C4-2B (cell line): ENCODE data around the gene CLK3.

Experiments used
- H3K27ac ChIP-seq: fragments of 450-650 bp; 2 replicates; pipeline ENCODE4 v1.5.1; 2017
- ZFX ChIP-seq: fragments of 450-650 bp; IDR thresholded peaks from 2 replicates; pipeline ENCODE4 v1.6.1; 2017
- TF ChIP-seq, protein P1 (sequence below): fragments of 450-650 bp; conservative IDR thresholded peaks from 2 replicates; pipeline ENCODE4 v1.5.1; 2017; ENCODE audit warnings: mild to moderate bottlenecking

Gene CLK3

DNA sequence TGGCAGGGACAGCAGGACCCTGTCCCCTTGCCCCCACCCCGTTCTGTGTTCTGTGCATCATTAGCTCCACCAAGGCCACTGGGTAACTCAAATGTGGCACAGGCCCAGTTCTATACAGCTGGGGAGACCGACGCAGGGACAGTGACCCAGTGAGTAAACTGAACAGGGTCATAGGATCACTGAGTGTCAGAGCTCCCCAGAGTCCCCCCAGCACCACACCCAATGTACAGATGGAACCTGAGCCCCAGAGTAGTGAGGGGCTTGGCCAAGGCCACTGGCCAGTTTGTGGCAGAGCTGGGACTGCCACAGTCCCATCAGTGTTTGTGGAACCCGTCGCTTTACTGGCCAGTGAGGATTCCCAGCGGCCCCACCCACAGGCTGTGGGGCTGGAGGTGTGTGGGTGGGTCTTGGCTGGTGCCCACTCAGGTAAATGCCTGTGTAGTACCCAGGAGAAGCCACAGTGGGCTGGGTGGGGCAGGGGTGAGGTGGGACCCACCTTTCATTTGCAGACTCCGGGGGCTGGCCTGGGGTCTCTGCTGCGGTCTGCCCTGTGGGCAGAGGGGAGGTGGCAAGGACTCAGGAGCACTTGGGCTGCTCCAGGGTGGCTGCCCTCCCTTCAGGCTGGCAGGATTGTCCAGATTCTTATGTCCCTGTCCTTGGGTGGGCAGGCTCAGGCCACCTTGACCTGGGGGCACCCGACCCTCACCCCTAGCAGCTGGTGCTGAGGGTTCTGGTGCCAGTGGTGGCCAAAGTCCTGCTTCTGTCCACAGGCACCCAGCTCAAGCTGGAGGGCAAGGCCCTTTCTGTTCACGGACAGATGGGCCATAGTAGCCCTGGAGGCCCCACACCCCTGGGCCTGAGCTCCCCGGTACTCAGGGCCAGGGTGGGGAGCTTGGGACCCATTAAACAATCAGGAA lies 11.6 kb upstream of the CLK3 start:
- no peak overlapping the region for H3K27ac ChIP-seq
- TF ChIP-seq ZFX = no peak
- TF ChIP-seq, protein P1, sequence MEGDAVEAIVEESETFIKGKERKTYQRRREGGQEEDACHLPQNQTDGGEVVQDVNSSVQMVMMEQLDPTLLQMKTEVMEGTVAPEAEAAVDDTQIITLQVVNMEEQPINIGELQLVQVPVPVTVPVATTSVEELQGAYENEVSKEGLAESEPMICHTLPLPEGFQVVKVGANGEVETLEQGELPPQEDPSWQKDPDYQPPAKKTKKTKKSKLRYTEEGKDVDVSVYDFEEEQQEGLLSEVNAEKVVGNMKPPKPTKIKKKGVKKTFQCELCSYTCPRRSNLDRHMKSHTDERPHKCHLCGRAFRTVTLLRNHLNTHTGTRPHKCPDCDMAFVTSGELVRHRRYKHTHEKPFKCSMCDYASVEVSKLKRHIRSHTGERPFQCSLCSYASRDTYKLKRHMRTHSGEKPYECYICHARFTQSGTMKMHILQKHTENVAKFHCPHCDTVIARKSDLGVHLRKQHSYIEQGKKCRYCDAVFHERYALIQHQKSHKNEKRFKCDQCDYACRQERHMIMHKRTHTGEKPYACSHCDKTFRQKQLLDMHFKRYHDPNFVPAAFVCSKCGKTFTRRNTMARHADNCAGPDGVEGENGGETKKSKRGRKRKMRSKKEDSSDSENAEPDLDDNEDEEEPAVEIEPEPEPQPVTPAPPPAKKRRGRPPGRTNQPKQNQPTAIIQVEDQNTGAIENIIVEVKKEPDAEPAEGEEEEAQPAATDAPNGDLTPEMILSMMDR = no peak

DNA sequence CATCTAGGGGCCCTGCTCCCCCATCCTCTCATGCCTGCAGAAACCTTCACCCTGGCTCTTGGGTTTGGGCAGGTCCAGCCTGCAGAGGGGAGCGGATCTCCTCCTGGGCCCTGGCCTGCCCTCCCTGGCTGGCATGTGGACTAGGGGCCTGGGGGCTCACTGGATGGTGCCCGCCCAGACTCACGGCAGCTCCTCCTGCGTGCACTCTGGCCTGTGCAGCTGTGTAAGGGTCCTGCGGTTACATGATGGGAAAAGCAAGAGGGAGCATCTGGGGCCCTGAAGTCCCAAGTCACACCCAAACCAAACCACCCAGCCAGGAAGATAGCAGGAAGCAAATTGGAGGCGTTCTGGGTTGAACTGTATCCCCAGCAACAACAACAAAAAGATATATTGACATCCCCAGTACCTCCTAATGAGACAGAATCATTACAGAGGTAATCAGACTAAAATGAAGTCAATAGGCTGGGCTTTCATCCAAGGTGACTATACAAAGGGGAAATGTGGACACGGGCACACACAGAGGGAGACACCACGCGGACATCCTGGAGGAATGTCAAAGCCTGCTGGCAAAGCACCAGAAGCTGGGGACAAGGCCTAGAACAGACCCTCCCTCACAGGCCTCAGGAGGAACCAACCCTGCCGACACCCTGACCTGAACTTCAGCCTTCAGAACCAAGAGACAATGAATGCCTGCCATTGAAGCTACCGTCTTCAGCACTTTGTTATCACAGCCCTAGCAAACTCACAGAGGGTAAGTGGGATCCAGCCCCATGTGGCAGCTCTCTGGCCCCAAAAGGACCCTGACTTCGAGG lies 10.4 kb upstream of the CLK3 start:
- H3K27ac ChIP-seq = no peak overlapping the region

DNA sequence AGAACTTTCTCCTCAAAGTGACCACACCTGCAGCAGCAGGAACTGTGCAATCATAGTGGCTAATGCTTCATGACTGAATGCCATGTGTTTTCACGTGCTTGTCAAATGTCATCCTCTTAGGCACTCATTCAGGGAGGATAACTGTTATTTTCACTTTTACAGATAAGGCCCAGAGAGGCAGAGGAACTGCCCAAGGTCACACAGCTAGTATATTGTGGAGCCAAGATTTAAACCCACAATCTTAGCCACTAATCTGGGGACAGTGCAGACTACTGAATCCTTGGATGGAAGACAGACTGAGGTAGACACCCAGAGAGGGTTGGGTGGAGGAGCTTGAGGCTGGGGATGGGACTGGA lies 9.9 kb upstream of the CLK3 start:
- no peak for TF ChIP-seq ZFX
- TF ChIP-seq, protein P1 = no peak
- H3K27ac ChIP-seq = no peak overlapping the region

More for the DNA sequence above, 10.4 kb upstream of the CLK3 start:
- no peak for TF ChIP-seq ZFX
- TF ChIP-seq, protein P1 = no peak

DNA sequence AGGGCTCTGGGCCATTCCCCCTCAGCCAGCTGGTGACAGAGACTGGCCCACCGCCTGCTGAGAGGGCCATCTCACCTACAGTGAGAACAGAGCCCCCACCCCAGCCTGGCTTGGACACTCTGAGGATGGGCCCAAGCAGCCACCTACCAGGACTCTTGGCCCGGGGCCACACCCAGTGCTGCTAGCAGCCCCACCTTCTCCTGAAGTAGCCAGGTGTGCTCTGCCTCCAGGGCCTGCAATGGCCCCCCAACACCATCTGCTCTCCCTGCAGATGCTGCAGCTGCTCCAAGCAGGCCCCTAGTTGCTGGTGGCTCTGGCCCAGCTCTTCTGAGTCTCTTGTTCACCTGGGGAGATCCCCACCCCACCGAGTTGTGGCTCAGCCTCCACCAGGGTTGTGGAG lies 6.8 kb upstream of the CLK3 start:
- no peak overlapping the region for H3K27ac ChIP-seq
- TF ChIP-seq ZFX = no peak
- TF ChIP-seq, protein P1 = no peak

DNA sequence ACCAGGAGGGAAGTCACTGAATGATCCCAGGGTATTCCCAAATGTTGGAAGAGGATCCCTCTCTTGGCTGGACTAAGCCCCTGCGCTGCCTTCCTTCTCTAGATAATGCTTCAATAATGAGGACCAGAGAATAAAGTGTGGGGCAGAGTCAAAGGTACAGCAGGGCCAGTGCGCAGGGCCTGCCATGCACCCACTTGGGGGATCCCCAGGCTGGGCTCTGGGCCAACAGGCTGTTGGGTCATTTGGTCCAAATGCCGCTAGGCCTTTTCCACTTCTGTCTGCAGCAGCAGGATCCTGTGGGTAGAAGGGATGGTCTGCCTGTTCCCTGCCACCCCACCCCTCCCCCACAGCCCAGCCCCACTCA lies 5.7 kb upstream of the CLK3 start:
- H3K27ac ChIP-seq = no peak overlapping the region
- TF ChIP-seq ZFX = no peak
- TF ChIP-seq, protein P1 = no peak

DNA sequence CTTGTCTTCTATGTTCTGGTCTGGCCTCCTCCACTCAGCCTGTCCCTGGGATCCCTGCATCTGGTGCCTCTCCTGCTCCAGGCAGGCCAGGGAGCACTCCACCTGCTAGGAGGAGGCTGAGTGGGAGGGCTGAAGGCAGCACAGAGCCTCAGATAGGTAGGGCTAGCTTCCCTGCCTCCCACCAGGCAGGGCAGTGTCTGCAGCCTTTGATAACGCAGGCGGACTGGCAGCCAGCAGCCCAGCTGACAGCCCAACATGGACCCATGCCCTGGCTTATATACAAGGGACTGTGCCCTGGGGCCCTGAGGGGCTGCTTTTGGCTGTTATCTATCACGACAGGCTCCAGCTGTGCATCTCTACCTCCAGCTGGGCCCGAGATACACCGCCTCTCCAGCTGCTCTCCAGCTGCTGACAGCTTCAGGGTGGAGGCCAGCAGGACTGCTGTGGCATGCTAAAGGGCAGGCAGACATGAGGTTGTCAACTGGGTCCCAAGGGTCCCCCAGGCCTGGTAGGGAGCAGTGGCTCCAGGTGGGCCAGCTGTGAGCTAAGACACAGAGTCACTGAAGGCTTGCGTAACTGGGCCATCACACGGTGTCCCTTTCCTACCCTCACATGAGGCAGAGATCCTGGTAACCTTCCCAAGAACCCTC lies 5.2 kb upstream of the CLK3 start:
- no peak overlapping the region for H3K27ac ChIP-seq
- TF ChIP-seq ZFX = no peak
- TF ChIP-seq, protein P1 = no peak
